IPS-18a (cell line): Measurements from ENCODE around the gene HOXB9.
A peak's percentile ranks its signal among the peaks of the same experiment; 100 is the strongest.

Experiments used
- H3K27ac ChIP-seq: one replicate; pipeline ENCODE4 v1.5.1; 2013; ENCODE audit warnings: low read length
- H3K27me3 ChIP-seq: one replicate; pipeline ENCODE4 v1.6.1; 2013; ENCODE audit warnings: mild to moderate bottlenecking, low read length; ENCODE audit not compliant: control insufficient read depth, insufficient read depth
- H3K36me3 ChIP-seq: one replicate; pipeline ENCODE4 v1.6.1; 2013; ENCODE audit warnings: low read depth, low read length; ENCODE audit not compliant: control insufficient read depth
- H3K4me1 ChIP-seq: one replicate; pipeline ENCODE4 v1.6.1; 2013; ENCODE audit warnings: low read depth, low read length; ENCODE audit not compliant: control insufficient read depth
- H3K4me3 ChIP-seq: one replicate; pipeline ENCODE4 v1.5.1; 2013; ENCODE audit warnings: low read length
- H3K9ac ChIP-seq: one replicate; pipeline ENCODE4 v1.6.1; 2013; ENCODE audit warnings: mild to moderate bottlenecking, low read length, moderate library complexity
- H3K9me3 ChIP-seq: one replicate; pipeline ENCODE4 v1.6.1; 2013; ENCODE audit warnings: low read depth, low read length; ENCODE audit not compliant: control insufficient read depth

The HOXB9 gene

DNA sequence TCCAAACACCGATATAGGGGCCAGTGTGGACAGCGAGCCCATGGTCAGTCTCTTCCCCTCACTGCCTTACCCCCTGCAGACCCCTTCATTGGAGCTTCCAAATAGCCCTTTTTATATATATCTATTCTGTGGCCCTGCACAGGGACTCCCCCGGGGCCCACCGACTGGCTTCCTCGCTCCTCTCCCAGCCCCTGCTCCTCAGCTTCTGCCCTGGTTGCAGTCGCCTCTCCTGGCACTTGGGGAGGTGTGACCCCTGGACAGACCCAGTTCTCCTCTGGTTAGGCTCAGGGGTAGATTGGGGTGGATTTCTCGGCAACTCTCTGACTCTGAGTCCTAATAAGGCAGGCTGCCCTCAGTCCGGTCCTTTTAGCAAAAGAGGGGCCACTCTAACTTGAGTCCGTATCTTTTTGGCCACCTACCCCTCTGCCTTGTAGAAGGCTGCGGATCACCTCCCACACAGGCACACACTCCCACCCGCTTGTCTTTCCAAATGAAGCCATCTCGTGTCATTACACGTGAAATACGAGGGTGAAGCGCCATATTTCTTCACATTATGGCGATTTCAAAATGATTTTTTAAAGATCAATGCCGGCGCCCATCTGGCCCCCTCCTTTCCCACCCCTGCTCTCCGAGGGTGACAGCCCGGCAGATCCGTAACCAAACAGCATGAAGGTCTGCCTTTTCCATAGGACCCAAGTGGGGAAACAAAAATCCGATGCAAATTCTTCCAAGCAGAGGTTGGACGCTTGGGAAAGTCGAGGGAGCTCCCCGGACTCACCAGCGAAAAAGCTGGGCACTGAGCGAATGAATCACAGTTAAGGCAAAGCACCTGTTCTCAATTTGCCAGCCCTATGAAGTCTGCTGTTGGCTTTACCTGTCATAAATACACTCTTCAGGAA is 1.7 kb upstream of the HOXB9 start:
- no peak overlapping the region for H3K27ac ChIP-seq
- H3K4me3 ChIP-seq = no peak overlapping the region
- no peaks in the 10 kb centered on the region for H3K9me3 ChIP-seq
- H3K4me1 ChIP-seq = no peaks in the 10 kb centered on the region
- no peak overlapping the region for H3K9ac ChIP-seq
- no peaks in the 10 kb centered on the region for H3K36me3 ChIP-seq
- peaks cover 100% of the 10 kb centered on the region for H3K27me3 ChIP-seq

DNA sequence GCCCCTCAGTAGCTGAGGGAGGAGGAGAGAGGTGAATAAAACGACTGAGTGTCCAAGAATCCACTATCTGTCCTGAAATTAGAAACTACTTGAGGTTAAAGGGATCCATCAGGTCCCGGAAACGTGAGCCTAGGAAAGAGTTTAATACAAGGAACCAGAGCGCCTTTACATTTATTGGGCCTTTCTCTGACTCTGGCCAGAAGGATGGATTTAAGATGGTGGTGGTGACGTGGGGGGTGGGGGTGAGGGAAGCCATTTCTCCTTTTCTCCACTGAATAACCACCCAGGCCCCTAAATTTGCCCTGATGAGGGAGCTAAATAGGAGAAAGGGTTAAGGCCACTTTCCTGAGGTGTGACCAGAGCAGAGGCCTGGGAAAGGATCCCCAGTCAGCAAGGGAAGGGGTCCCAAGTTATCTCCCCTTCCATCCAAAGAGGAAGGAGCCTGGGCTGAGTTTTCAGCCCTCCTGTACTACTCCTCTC is 1.0 kb upstream of the HOXB9 start:
- Histone ChIP-seq H3K9ac (no peak overlapping the region), H3K36me3 (no peaks in the 10 kb centered on the region), H3K27ac (no peak overlapping the region), H3K27me3 (peaks cover 100% of the 10 kb centered on the region), H3K4me1 (no peaks in the 10 kb centered on the region), H3K9me3 (no peaks in the 10 kb centered on the region), H3K4me3 (no peak overlapping the region)

DNA sequence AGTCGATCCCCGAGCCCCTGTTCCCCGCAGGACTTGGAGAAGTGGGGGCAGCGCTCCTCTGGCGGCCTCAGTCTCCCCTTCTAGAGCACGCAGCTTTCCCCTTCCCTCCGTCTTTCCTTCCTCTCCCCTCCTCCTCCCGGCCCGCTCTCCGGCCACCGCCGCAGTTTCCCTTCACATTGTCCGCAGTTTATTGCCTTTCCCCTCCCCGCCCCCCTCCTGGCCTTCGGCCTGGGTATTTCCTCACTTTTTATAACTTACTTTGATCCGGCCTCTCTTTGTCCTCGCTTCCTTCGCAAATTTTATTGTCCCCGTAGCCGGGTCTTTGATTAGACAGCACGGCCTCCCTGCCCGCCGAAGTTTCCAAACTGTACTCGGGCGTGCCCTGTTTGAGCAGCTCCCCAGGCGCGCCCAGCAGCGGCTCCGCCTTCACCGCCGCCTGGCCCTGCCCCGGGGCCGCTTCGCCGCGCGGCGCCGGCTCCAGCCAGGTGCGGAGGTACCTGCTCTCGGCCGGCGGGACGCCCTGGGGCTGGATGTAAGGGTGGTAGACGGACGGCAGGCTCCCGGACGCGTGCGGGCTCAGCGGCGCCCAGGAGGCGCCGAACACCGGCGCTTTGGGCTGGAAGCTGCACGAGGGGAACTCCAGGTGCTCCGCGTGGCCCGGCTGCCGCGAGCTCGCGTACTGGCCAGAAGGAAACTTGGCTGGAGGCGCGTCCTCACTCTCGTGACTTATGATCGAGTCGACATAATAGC is 488 bp downstream of the HOXB9 start:
- Histone ChIP-seq H3K36me3 (no peaks in the 10 kb centered on the region), H3K27me3 (peaks cover 100% of the 10 kb centered on the region), H3K4me3 (peak overlapping the region; percentile 16)

DNA sequence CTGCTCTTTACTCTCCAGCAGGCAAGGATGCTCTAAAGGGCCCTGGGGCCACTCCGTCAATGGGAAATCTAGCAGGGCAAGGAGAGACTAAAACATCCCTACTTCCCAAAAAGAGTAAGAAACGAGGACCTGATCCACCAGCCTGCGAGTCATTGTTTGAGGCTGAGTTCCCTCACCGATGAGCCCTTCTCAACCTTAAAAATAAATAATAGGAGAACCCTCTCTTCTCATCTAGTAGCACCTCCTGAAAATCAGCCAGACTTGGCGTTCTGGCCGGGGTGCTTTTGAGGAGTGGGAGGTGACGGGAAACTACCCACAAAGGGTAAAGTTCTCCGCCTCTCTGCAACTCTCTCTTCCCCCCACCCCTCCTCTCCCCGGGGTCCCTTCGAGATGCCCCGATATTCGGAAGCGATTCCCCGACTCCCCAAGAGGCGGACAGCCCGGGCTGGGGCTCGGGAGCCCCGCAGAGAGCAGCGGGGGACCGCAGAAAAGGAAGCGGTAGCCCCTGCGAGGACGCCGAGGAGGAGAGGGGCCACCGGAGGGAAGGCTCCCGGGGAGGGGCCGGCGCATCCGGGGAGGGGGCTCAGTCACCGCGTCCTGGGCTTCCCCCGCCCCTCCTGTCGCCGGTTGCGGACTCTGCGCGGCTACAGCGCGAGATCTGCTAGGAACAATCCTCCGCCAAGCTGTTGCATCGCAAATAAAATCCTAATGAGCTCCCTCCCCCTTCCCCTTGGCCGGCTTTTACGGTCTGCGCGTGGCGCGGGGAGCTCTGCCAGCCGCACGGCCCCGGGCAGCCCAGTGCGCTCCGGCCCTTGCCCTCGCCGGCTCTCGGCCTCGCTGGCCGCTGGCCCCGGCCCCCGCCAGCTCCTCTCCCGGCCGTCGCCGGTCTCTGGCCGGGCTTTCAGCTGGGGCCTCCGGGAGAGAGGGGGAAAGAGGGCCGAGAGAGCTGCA is 1.3 kb downstream of the HOXB9 start:
- H3K9ac ChIP-seq = no peak overlapping the region
- peaks cover 100% of the 10 kb centered on the region for H3K27me3 ChIP-seq
- H3K27ac ChIP-seq = no peak overlapping the region
- no peaks in the 10 kb centered on the region for H3K4me1 ChIP-seq
- no peaks in the 10 kb centered on the region for H3K36me3 ChIP-seq
- peak overlapping the region; percentile 16 for H3K4me3 ChIP-seq
- H3K9me3 ChIP-seq = no peaks in the 10 kb centered on the region

More for the DNA sequence above, 488 bp downstream of the HOXB9 start:
- no peak overlapping the region for H3K9ac ChIP-seq
- no peak overlapping the region for H3K27ac ChIP-seq
- H3K9me3 ChIP-seq = no peaks in the 10 kb centered on the region
- no peaks in the 10 kb centered on the region for H3K4me1 ChIP-seq

DNA sequence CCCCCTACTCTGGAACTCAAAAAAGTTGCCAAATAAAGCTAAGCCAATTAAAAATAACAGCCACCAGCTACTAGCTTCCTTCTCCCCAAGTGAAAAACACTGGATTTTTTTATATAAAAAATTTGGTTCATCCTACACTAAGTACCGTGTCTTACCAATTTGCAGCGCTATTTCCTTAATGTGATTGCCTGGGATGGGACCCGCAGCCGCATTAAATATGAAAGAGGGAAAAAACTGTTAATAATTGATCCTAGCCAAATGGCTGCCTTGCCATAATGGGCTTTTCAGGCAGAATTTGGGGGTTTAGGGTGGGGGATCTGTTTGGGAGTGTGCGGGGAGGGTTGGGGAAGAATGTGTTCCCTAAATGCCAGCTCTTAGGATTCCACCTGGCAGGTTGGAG is 2.0 kb downstream of the HOXB9 start:
- Histone ChIP-seq H3K27me3 (peaks cover 100% of the 10 kb centered on the region), H3K9me3 (no peaks in the 10 kb centered on the region), H3K27ac (no peak overlapping the region), H3K36me3 (no peaks in the 10 kb centered on the region), H3K9ac (no peak overlapping the region), H3K4me3 (no peak overlapping the region), H3K4me1 (no peaks in the 10 kb centered on the region)

DNA sequence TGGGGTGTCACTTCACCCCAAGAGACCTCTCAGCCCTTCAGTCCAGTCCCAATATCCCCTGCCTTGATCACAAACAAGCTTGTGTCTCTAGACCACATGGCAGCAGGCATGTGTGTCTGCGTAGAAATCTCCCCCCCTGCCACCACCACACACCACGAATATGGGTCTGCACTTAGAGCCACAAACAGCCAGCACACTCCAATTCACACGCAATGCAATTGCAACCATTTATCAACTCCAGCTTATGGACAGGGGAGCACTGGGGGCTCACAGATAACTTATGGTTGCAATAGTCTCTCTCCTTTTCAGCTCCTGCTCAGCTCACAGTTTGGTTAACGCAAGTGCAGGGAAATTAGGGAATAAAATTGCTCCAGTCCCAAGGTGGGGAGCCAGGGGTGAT is 2.6 kb downstream of the HOXB9 start:
- Histone ChIP-seq H3K4me1 (no peaks in the 10 kb centered on the region), H3K27ac (no peak overlapping the region), H3K9ac (no peak overlapping the region), H3K9me3 (no peaks in the 10 kb centered on the region), H3K36me3 (no peaks in the 10 kb centered on the region), H3K27me3 (peaks cover 100% of the 10 kb centered on the region), H3K4me3 (no peak overlapping the region)

DNA sequence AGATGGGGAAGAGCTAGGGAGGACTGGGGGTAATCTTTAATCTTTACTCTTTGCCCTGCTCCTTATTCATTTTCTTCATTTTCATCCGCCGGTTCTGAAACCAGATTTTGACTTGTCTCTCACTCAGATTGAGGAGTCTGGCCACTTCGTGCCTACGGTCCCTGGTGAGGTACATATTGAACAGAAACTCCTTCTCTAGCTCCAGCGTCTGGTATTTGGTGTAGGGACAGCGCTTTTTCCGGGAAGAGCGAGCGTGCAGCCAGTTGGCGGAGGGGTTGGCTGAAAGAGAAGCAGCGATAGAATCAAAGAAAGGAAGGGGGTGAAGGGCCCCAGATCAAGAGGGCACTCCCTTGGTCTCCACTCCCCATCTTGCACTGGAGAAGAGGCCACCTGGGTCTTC is 3.3 kb downstream of the HOXB9 start:
- H3K27ac ChIP-seq = no peak overlapping the region
- no peak overlapping the region for H3K9ac ChIP-seq
- H3K27me3 ChIP-seq = peaks cover 100% of the 10 kb centered on the region
- no peaks in the 10 kb centered on the region for H3K36me3 ChIP-seq
- no peaks in the 10 kb centered on the region for H3K9me3 ChIP-seq
- H3K4me1 ChIP-seq = no peaks in the 10 kb centered on the region
- no peak overlapping the region for H3K4me3 ChIP-seq

DNA sequence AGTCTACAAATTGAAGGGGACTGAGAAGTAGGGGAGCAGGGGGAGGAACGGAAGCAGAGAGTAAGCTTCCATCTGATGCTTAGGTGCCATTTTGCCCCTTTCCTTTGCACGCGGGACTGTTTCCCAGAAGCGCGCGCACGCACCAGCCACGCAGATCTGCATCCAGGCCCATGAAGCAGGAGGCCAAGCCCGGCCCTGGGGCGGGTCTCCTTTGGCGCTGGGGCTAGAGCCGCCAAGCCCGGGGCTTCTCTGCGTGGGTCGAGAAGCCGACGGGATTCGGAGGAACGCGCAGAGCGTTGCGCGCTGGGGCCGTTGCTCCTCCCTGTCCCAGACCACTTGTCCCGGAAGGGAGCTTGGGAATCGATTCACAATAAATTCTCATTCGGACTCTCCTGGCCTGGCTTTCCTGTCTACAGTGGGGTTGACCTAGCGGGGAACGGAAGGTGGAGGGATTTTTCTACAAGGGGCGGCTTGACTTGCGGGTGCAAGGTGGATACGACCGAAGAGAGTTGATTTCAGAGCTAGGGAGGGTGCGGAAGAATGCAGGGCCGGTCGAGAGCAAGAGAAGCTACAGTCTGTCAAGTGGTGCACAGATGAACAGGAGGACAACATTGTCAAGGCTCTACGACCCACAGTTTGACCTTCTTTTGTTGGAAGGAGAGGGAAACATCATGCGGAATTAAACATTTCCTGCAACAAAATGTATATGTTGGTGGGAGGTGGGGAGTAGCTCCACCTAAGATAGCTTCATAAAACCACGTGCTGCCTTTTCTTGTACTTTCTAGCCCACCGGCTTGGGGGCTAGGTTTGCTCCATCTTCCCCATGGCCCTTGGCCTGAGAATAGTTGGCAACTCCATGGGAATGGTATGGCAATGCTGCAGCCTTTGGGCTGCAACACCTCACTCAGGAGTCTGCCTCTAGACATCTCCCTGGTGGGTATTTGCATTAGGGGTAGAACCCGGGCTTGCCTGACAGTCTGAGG is 4.5 kb downstream of the HOXB9 start:
- H3K27ac ChIP-seq = no peak overlapping the region
- H3K9me3 ChIP-seq = no peaks in the 10 kb centered on the region
- no peak overlapping the region for H3K9ac ChIP-seq
- no peaks in the 10 kb centered on the region for H3K36me3 ChIP-seq
- H3K4me1 ChIP-seq = no peaks in the 10 kb centered on the region
- no peak overlapping the region for H3K4me3 ChIP-seq
- peaks cover 100% of the 10 kb centered on the region for H3K27me3 ChIP-seq

DNA sequence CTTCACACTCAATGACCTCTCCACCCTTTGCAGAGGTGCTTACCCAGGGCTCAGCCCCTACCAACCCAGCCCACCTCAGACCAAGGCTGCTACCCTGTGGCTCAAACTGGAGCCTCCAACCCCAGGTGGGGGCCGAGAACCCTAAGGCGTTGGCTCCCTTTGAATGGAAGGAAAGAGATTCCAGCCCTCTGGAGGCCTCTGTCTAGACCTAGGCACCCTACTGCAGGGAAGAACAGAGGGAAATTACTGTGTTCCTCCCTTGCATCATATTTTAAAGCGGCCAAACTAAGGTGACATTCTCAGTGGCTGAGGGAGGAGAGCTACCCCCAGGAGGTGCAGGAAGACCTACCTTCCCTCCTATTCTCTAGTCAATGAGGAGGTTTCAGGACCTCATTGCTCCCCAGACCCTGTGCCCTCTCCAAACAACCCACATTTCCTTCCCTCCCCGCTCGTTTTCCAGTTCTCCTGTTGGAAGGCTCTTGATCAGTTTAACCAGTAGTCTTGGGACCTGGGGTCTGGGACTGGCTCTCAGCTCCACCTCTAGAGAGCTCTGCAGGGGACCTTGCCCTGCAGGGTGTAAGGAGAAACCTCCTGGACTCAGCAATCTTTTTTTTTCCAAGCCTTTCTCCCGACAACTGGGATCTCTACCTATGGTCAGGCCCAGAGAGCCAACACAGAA is 5.6 kb downstream of the HOXB9 start:
- Histone ChIP-seq H3K4me3 (no peak overlapping the region), H3K27me3 (peaks cover 100% of the 10 kb centered on the region), H3K27ac (no peak overlapping the region), H3K4me1 (no peaks in the 10 kb centered on the region), H3K9ac (no peak overlapping the region), H3K36me3 (no peaks in the 10 kb centered on the region), H3K9me3 (no peaks in the 10 kb centered on the region)

DNA sequence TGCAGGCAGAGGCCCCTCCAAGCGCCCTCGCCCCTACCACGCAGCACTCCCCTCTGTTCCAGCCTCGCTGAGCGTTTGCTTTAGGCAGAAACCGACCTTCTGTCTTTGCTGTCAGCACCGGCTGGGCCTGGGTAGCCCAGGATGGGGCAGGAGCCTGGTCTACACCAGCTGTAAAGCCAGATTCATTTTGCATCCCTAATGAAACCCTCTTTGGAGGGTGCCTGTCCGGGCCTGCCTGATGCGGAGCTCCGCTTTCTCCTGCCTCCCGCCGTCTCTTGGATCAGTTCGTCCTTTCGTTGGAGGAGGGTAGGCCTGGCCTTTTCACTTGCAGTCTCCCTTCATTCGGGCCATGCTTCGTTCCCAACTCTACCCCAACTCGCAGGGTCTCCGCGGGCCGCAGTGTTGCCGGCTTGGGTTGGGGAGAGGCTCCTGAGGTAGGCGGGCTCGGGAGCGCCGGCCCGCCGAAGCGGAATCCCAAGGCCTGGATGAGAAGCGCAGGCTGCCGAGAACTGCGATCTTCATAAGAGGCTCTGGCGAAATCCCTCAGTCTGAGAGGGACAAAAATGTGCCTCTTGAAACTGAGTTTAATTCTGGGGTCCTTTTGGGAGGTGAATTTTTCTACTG is 6.2 kb downstream of the HOXB9 start:
- H3K27ac ChIP-seq = no peak overlapping the region
- no peaks in the 10 kb centered on the region for H3K36me3 ChIP-seq
- no peaks in the 10 kb centered on the region for H3K9me3 ChIP-seq
- no peaks in the 10 kb centered on the region for H3K4me1 ChIP-seq
- H3K9ac ChIP-seq = no peak overlapping the region
- no peak overlapping the region for H3K4me3 ChIP-seq
- H3K27me3 ChIP-seq = peaks cover 100% of the 10 kb centered on the region
